HepG2 (cell line): ENCODE results near the gene FCN3. TPM values are rescaled to one million over a fixed set of nuclear protein-coding genes. Genes with fewer than 3 reads are reported as not detected.

Experiments
- ATAC-seq: fragments of 200-7000 bp; cut with Tn5 transposase; 3 replicates; pipeline ENCODE4 v1.9.1; 2020; ENCODE audit warnings: mild to moderate bottlenecking, moderate library complexity
- BruUV-seq: library from RNA; stranded (reverse); fragments of 400-500 nt; replicated peaks from 2 replicates; lab custom pipeline; 2021; lab: Mats Ljungman, UMichigan
- CTCF ChIA-PET: fragments of 300-600 bp; formaldehyde crosslinking; extraction: SDS; loops from one replicate; lab custom pipeline; 2021; ENCODE audit warnings: low total read pairs, inconsistent platforms, low intra/inter-chr PET ratio; lab: Yijun Ruan, JAX
- POLR2A ChIA-PET: fragments of 350-600 bp; sonication (Branson Sonifier 250); formaldehyde crosslinking; loops from one replicate; lab custom pipeline; 2020; ENCODE audit warnings: antibody characterized with exemption, inconsistent platforms; lab: Yijun Ruan, JAX
- DNase-seq: peaks from one replicate; pipeline ENCODE4 v3.0.0-alpha.2; 2015; ENCODE audit warnings: low spot score
- FAIRE-seq: peaks from 3 replicates; lab custom pipeline; 2011; peaks lifted over from hg19 to GRCh38; lab: Jason Lieb, UNC
- H2AFZ ChIP-seq: one replicate; pipeline ENCODE4 v1.6.1; 2011; ENCODE audit warnings: low read length, inconsistent platforms
- H3K27ac ChIP-seq: fragments of 300-600 bp; 3 replicates; pipeline ENCODE4 v1.8.0; 2011; ENCODE audit warnings: mixed run types, mild to moderate bottlenecking, mixed read lengths, low read length, inconsistent platforms; ENCODE audit not compliant: insufficient read depth; ENCODE audit errors: extremely low read length
- H3K27me3 ChIP-seq, 2 experiments: fragments of 200-600 bp in 1 of 2; 2 replicates in 1 of 2; 3 replicates in 1 of 2; pipeline versions ENCODE4 v1.6.0 to v1.8.0; 2011; ENCODE audit warnings: low read length in 2 of 2, mild to moderate bottlenecking in 2 of 2, moderate library complexity in 2 of 2, inconsistent platforms in 1 of 2; ENCODE audit not compliant: insufficient read depth in 2 of 2, control insufficient read depth in 1 of 2
- H3K36me3 ChIP-seq, 2 experiments: fragments of 200-600 bp in 1 of 2; replicated peaks in 1 of 2; 2 replicates in 1 of 2; 3 replicates in 1 of 2; pipeline versions ENCODE4 v1.5.1 to v1.8.0; 2011; ENCODE audit warnings: low read length in 2 of 2, inconsistent platforms in 1 of 2; ENCODE audit not compliant: insufficient read depth in 2 of 2, control insufficient read depth in 1 of 2
- H3K4me1 ChIP-seq: 2 replicates; pipeline ENCODE4 v1.5.1; 2012; ENCODE audit warnings: low read length, inconsistent platforms; ENCODE audit not compliant: insufficient read depth
- H3K4me2 ChIP-seq: 2 replicates; pipeline ENCODE4 v1.6.0; 2011; ENCODE audit warnings: low read depth, low read length, inconsistent platforms
- H3K4me3 ChIP-seq, 3 experiments: fragments of 200-600 bp in 1 of 3; sonication (generic), shearing (Covaris generic) in 1 of 3; replicated peaks in 1 of 3; 2 replicates each; pipeline ENCODE4 v1.5.1; 2011 to 2016; ENCODE audit warnings: low read length in 3 of 3, inconsistent platforms in 2 of 3, low read depth in 2 of 3, mild to moderate bottlenecking in 2 of 3, control low read depth in 1 of 3, mixed read lengths in 1 of 3; ENCODE audit not compliant: insufficient read depth in 1 of 3
- H3K79me2 ChIP-seq: one replicate; pipeline ENCODE4 v1.6.1; 2011; ENCODE audit warnings: low read length, inconsistent platforms; ENCODE audit not compliant: insufficient read depth
- H3K9ac ChIP-seq: 2 replicates; pipeline ENCODE4 v1.6.0; 2011; ENCODE audit warnings: mild to moderate bottlenecking, low read depth, low read length, inconsistent platforms; ENCODE audit not compliant: insufficient read depth
- H3K9me3 ChIP-seq: 2 replicates; pipeline ENCODE4 v1.5.1; 2012; ENCODE audit warnings: mild to moderate bottlenecking, low read length
- H4K20me1 ChIP-seq: 2 replicates; pipeline ENCODE4 v1.6.0; 2011; ENCODE audit warnings: inconsistent platforms, mild to moderate bottlenecking, low read length, moderate library complexity; ENCODE audit not compliant: insufficient read depth
- ARNT2 ChIP-seq: sonication (generic); formaldehyde crosslinking; IDR thresholded peaks from 2 replicates; pipeline ENCODE4 v1.8.0; 2022; ENCODE audit warnings: mild to moderate bottlenecking, low read depth, missing genetic modification reagents, moderate library complexity
- ATM ChIP-seq: fragments of 450-650 bp; IDR thresholded peaks from 2 replicates; pipeline ENCODE4 v1.7.1; 2017; ENCODE audit warnings: mild to moderate bottlenecking, borderline replicate concordance
- FOXK2 ChIP-seq: fragments of 450-650 bp; IDR thresholded peaks from 2 replicates; pipeline ENCODE4 v1.6.1; 2016
- HDAC1 ChIP-seq: sonication (generic); formaldehyde crosslinking; IDR thresholded peaks from 2 replicates; pipeline ENCODE4 v1.5.1; 2020; ENCODE audit warnings: mild to moderate bottlenecking, missing genetic modification reagents
- LCORL ChIP-seq, 2 experiments: fragments of 450-650 bp in 1 of 2; sonication (generic) in 1 of 2; formaldehyde crosslinking in 1 of 2; IDR thresholded peaks; 2 replicates each; pipeline versions ENCODE4 v1.5.0 to v1.6.1; 2017 to 2020; ENCODE audit warnings: antibody characterized with exemption in 1 of 2, missing genetic modification reagents in 1 of 2
- RFXAP ChIP-seq: sonication (generic); formaldehyde crosslinking; IDR thresholded peaks from 2 replicates; pipeline ENCODE4 v1.4.0; 2020; ENCODE audit warnings: missing genetic modification reagents, borderline replicate concordance
- SOX13 ChIP-seq, 3 experiments: fragments of 450-650 bp in 1 of 3; sonication (generic) in 1 of 3; formaldehyde crosslinking in 1 of 3; IDR thresholded peaks in 2 of 3; conservative IDR thresholded peaks in 1 of 3; 2 replicates each; pipeline versions ENCODE4 v1.5.0 to v1.6.1; 2016 to 2020; ENCODE audit warnings: antibody characterized with exemption in 1 of 3, mild to moderate bottlenecking in 1 of 3, missing compliant biosample characterization in 1 of 3, missing genetic modification reagents in 1 of 3, moderate library complexity in 1 of 3
- SOX5 ChIP-seq: IDR thresholded peaks from 2 replicates; pipeline ENCODE4 v1.6.1; 2016; ENCODE audit warnings: borderline replicate concordance
- ZNF350 ChIP-seq: sonication (generic); formaldehyde crosslinking; IDR thresholded peaks from 2 replicates; pipeline ENCODE4 v1.4.0; 2020; ENCODE audit warnings: mild to moderate bottlenecking, low read depth, missing genetic modification reagents, borderline replicate concordance
- ZNF674 ChIP-seq: sonication (generic); formaldehyde crosslinking; IDR thresholded peaks from 2 replicates; pipeline ENCODE4 v1.5.0; 2020; ENCODE audit warnings: low read depth, mild to moderate bottlenecking, missing genetic modification reagents
- ZNF816 ChIP-seq: sonication (generic); formaldehyde crosslinking; IDR thresholded peaks from 2 replicates; pipeline ENCODE4 v1.8.0; 2022; ENCODE audit warnings: missing genetic modification reagents, mild to moderate bottlenecking, borderline replicate concordance
- ZNF879 ChIP-seq: sonication (generic); formaldehyde crosslinking; IDR thresholded peaks from 2 replicates; pipeline ENCODE4 v1.8.1; 2023; ENCODE audit warnings: missing genetic modification reagents
- WGBS: methylation state at CpG from one replicate; pipeline ENCODE4 v1.1.6; 2017; ENCODE audit warnings: low lambda C conversion rate; 5-methylcytosine and 5-hydroxymethylcytosine counted together
- in situ Hi-C: cut with HindIII; loops from 2 replicates; pipeline ENCODE4 v1.10.0; 2017; ENCODE audit warnings: low pct_unique_long_range_greater_than_20kb; ENCODE audit not compliant: extremely low pct_ligation_motif_present
- intact Hi-C: fragments of 100-400 bp; cut with micrococcal nuclease; formaldehyde crosslinking; loops from one replicate; pipeline ENCODE4 v1.10.0; 2022; ENCODE audit not compliant: unreplicated experiment
- polyA plus RNA-seq, 8 experiments: library from polyadenylated mRNA; depleted of rRNA in 3 of 8; stranded (reverse) in 7 of 8; unstranded in 1 of 8; fragments of >200 nt; fragmentation: Illumina TruSeq in 4 of 8; extraction: Trizol in 4 of 8; gene quantifications; 2 replicates each; pipeline versions ENCODE4 v1.2.1 to v1.2.3, GENCODE V29; 2011 to 2016; ENCODE audit warnings: low read depth in 4 of 8, missing spikeins in 1 of 8, mixed read lengths in 1 of 8; ENCODE audit not compliant: insufficient read depth in 1 of 8
- total RNA-seq, 5 experiments: library from RNA; depleted of rRNA; stranded (reverse); fragments of >200 nt; fragmentation: Illumina TruSeq; extraction: Trizol; gene quantifications; 2 replicates each; pipeline ENCODE4 v1.2.3, GENCODE V29; 2016; ENCODE audit warnings: low read depth in 1 of 5
- TF ChIP-seq, protein P1 (sequence below), 2 experiments: IDR thresholded peaks; 2 replicates each; pipeline ENCODE4 v1.6.1; 2011 to 2012; ENCODE audit warnings: low read length in 2 of 2, borderline replicate concordance in 1 of 2, low read depth in 1 of 2, mild to moderate bottlenecking in 1 of 2, moderate library complexity in 1 of 2
- TF ChIP-seq, protein P2 (sequence below): sonication (generic); formaldehyde crosslinking; IDR thresholded peaks from 2 replicates; pipeline ENCODE4 v1.4.0; 2020; ENCODE audit warnings: missing genetic modification reagents

Gene FCN3
- total and polyA plus RNA-seq, 2 of the 13 experiments (the other 11 are each of a cell fraction or from before 2014, with no cell fraction given) = not detected

DNA sequence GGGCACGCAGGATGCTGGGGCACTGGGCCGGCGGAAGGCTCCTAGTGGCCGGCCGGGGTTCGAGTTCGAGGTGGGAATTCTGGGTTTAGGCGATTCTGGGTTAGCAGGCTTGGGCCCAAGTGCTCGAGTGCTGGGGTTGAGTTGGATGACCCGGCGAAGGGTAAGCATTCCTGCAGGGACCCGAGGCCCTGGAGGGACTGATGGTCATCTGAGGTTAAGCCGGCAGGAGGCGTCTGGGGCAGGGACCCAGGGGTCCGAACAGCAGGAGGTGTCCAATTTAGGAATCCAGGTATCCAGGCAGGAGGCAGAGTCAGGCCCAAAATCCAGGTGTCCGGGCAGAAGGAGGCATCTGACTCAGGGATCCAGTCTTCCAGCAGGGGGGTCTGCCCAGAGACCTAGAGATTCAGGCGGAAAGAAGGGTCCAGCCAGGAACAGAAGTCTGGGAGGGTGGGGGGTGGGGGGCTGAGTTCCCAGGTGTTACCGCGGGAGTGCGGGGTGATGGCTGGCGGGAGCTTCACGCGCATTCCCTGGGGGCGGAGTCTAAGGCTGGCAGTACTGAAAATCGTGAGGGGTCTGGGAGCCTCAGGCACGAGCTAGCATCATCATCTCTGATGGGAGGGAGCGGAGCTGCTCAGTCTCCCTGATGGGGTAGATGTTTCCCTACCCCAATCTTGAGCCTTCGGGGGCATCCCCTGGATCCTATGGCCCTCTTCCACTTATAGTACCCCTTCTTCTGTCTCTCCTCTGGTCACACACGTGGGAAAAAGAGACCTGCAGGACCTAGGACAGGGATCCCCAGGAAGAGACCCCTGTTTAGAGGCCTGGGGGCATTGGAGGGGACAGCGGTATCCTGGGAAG, 18.4 kb upstream of the FCN3 start:
- no TSS peak for BruUV-seq
- Histone ChIP-seq H2AFZ (no peak overlapping the region), H3K36me3 (no peaks in the 10 kb centered on the region), H3K9me3 (no peaks in the 10 kb centered on the region), H3K4me3 (peak overlapping the region; percentile 71 to 85 (median 72); a peak in 5 of 6 replicates), H3K9ac (peak overlapping the region; percentile 71), H4K20me1 (no peaks in the 10 kb centered on the region), H3K27ac (peak overlapping the region; percentile 9), H3K27me3 (peaks cover 0 to 2% of the 10 kb centered on the region in 2 experiments; a peak in 2 of 5 replicates), H3K79me2 (no peaks in the 10 kb centered on the region), H3K4me1 (peaks cover 28% of the 10 kb centered on the region), H3K4me2 (peak overlapping the region; percentile 90)
- CTCF ChIA-PET = interaction anchor here (1.5 to 2.2 kb wide), 2 partner anchors 92 to 213 kb away, joined by 6 to 7 read pairs; no protein-coding TSS in a partner anchor
- POLR2A ChIA-PET = no interaction called here
- intact Hi-C loops = loop anchor here (2.0 to 10.0 kb wide), 2 partner anchors 214 to 272 kb away; no protein-coding TSS in a partner anchor
- in situ Hi-C loops = loop anchor here (5.0 kb wide), 4 partner anchors 36 to 281 kb away; no protein-coding TSS in a partner anchor
- ATAC-seq (peak; percentile 26), FAIRE-seq (no peak), DNase-seq (no peak)
- 41% methylated on average over 18 of the region's 30 CpGs for WGBS
- TF ChIP-seq ATM (no peak), ZNF816 (CRISPR knock-in tag) (0 out of 2 replicates have a peak, but pooled peaks have one; percentile 1), SOX13 (IDR thresholded peaks at IDR 0.05) (no peak), SOX13 (CRISPR knock-in tag; conservative IDR thresholded peaks at IDR 0.05 in 1 of 2, IDR thresholded peaks at IDR 0.05 in 1 of 2) (no peak), ZNF674 (CRISPR knock-in tag) (no peak), ZNF879 (CRISPR knock-in tag) (no peak), HDAC1 (CRISPR knock-in tag) (0 out of 2 replicates have a peak, but pooled peaks have one; percentile 32), LCORL (IDR thresholded peaks at IDR 0.05) (no peak), LCORL (CRISPR knock-in tag; IDR thresholded peaks at IDR 0.05) (no peak), ARNT2 (CRISPR knock-in tag) (0 out of 2 replicates have a peak, but pooled peaks have one; percentile 14), ZNF350 (CRISPR knock-in tag) (peak; percentile 2; the same call in 1 of the 2 replicates), FOXK2 (no peak), SOX5 (CRISPR knock-in tag) (no peak), RFXAP (no peak)
- TF ChIP-seq, protein P1, sequence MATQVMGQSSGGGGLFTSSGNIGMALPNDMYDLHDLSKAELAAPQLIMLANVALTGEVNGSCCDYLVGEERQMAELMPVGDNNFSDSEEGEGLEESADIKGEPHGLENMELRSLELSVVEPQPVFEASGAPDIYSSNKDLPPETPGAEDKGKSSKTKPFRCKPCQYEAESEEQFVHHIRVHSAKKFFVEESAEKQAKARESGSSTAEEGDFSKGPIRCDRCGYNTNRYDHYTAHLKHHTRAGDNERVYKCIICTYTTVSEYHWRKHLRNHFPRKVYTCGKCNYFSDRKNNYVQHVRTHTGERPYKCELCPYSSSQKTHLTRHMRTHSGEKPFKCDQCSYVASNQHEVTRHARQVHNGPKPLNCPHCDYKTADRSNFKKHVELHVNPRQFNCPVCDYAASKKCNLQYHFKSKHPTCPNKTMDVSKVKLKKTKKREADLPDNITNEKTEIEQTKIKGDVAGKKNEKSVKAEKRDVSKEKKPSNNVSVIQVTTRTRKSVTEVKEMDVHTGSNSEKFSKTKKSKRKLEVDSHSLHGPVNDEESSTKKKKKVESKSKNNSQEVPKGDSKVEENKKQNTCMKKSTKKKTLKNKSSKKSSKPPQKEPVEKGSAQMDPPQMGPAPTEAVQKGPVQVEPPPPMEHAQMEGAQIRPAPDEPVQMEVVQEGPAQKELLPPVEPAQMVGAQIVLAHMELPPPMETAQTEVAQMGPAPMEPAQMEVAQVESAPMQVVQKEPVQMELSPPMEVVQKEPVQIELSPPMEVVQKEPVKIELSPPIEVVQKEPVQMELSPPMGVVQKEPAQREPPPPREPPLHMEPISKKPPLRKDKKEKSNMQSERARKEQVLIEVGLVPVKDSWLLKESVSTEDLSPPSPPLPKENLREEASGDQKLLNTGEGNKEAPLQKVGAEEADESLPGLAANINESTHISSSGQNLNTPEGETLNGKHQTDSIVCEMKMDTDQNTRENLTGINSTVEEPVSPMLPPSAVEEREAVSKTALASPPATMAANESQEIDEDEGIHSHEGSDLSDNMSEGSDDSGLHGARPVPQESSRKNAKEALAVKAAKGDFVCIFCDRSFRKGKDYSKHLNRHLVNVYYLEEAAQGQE (IDR thresholded peaks at IDR 0.05; ENCODE audit: borderline replicate concordance in 1 of 2, low read depth in 1 of 2, low read length in 2 of 2) = no peak
- TF ChIP-seq, protein P2, sequence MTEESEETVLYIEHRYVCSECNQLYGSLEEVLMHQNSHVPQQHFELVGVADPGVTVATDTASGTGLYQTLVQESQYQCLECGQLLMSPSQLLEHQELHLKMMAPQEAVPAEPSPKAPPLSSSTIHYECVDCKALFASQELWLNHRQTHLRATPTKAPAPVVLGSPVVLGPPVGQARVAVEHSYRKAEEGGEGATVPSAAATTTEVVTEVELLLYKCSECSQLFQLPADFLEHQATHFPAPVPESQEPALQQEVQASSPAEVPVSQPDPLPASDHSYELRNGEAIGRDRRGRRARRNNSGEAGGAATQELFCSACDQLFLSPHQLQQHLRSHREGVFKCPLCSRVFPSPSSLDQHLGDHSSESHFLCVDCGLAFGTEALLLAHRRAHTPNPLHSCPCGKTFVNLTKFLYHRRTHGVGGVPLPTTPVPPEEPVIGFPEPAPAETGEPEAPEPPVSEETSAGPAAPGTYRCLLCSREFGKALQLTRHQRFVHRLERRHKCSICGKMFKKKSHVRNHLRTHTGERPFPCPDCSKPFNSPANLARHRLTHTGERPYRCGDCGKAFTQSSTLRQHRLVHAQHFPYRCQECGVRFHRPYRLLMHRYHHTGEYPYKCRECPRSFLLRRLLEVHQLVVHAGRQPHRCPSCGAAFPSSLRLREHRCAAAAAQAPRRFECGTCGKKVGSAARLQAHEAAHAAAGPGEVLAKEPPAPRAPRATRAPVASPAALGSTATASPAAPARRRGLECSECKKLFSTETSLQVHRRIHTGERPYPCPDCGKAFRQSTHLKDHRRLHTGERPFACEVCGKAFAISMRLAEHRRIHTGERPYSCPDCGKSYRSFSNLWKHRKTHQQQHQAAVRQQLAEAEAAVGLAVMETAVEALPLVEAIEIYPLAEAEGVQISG (CRISPR knock-in tag) = no peak
